Tibial artery (tissue), 4 donors: ENCODE data around the gene HGF.

Experiments used
- DNase-seq, 2 donors: peaks; one replicate each; pipeline ENCODE4 v3.0.0-alpha.2; 2019
- H3K27ac ChIP-seq, 2 donors: fragments of 200-600 bp; sonication (generic) in 1 of 2; 1 replicate in 1 of 2; 2 replicates in 1 of 2; pipeline ENCODE4 v1.5.1; 2018 to 2019; ENCODE audit warnings: mild to moderate bottlenecking in 1 of 2
- H3K27me3 ChIP-seq, 2 donors: fragments of 200-600 bp; sonication (generic) in 1 of 2; one replicate each; pipeline versions ENCODE4 v1.5.1 to v1.6.0; 2016 to 2019
- H3K36me3 ChIP-seq, 3 donors: fragments of 200-600 bp; sonication (generic) in 2 of 3; one replicate each; pipeline ENCODE4 v1.5.1; 2016 to 2019; ENCODE audit warnings: mild to moderate bottlenecking in 2 of 3
- H3K4me1 ChIP-seq, 4 donors: fragments of 200-600 bp; sonication (generic) in 2 of 4; 1 replicate in 3 of 4; 2 replicates in 1 of 4; pipeline ENCODE4 v1.5.1; 2016 to 2019
- H3K4me3 ChIP-seq, 2 donors: fragments of 200-600 bp; sonication (generic) in 1 of 2; 1 replicate in 1 of 2; 2 replicates in 1 of 2; pipeline ENCODE4 v1.5.1; 2018 to 2019; ENCODE audit warnings: mild to moderate bottlenecking in 2 of 2
- H3K9me3 ChIP-seq, 3 donors: fragments of 200-600 bp; sonication (generic) in 1 of 3; one replicate each; pipeline ENCODE4 v1.5.1; 2016 to 2019
- CTCF ChIP-seq, 2 experiments: fragments of 200-600 bp in 1 of 2; fragments of 450-650 bp in 1 of 2; IDR thresholded peaks; one replicate each; pipeline ENCODE4 v1.5.1; 2017 to 2019; ENCODE audit warnings: antibody characterized with exemption in 2 of 2, mild to moderate bottlenecking in 1 of 2, moderate library complexity in 1 of 2
- intact Hi-C: fragments of 100-400 bp; cut with DNase I; formaldehyde crosslinking; loops from one replicate; pipeline ENCODE4 v1.15.0; 2023; ENCODE audit warnings: low total_unique reads

Gene HGF

GRCh38 chr7:81770728-81771223 is 929 bp upstream of the HGF start:
- intact Hi-C loops = no loop called here
- Histone ChIP-seq H3K27me3 (no peaks in the 10 kb centered on the region), H3K36me3 (no peaks in the 10 kb centered on the region), H3K27ac (peak overlapping the region; percentile 70 to 71), H3K9me3 (no peaks in the 10 kb centered on the region), H3K4me3 (peak overlapping the region; percentile 52 to 56), H3K4me1 (peaks cover 0 to 40% (median 7%) of the 10 kb centered on the region in 4 donors)
- no peak for TF ChIP-seq CTCF (IDR thresholded peaks at IDR 0.05)
- DNase-seq = no peak

GRCh38 chr7:81768951-81769778 is 682 bp downstream of the HGF start:
- Histone ChIP-seq H3K4me1 (peaks cover 0 to 50% (median 7%) of the 10 kb centered on the region in 4 donors), H3K9me3 (no peaks in the 10 kb centered on the region), H3K4me3 (peak overlapping the region; percentile 52 to 56), H3K27me3 (no peaks in the 10 kb centered on the region), H3K36me3 (no peaks in the 10 kb centered on the region), H3K27ac (peak overlapping the region; percentile 70 to 71)
- TF ChIP-seq CTCF (IDR thresholded peaks at IDR 0.05) = no peak
- intact Hi-C loops = no loop called here
- no peak for DNase-seq

- Histone ChIP-seq H3K27me3 (no peaks in the 10 kb centered on the region), H3K27ac (peak overlapping the region; percentile 70 to 71), H3K4me1 (peaks cover 0 to 63% (median 7%) of the 10 kb centered on the region in 4 donors), H3K9me3 (no peaks in the 10 kb centered on the region), H3K36me3 (no peaks in the 10 kb centered on the region), H3K4me3 (peak overlapping the region; percentile 52 to 56)
- intact Hi-C loops = no loop called here
- no peak for TF ChIP-seq CTCF (IDR thresholded peaks at IDR 0.05)
- DNase-seq = no peak
Measured at GRCh38 chr7:81767926-81768325, 1.9 kb downstream of the HGF start.

- no peak for TF ChIP-seq CTCF (IDR thresholded peaks at IDR 0.05)
- DNase-seq = no peak
- H3K27ac ChIP-seq = peak overlapping the region in 1 of 2 donors; percentile 25
- H3K4me3 ChIP-seq = no peak overlapping the region
- H3K4me1 ChIP-seq = peaks cover 0 to 52% (median 9%) of the 10 kb centered on the region in 4 donors
- intact Hi-C loops = no loop called here
- H3K36me3 ChIP-seq = peaks cover under 1 to 9% (median 3%) of the 10 kb centered on the region in 3 donors
- H3K27me3 ChIP-seq = no peaks in the 10 kb centered on the region
- no peaks in the 10 kb centered on the region for H3K9me3 ChIP-seq
Measured at GRCh38 chr7:81761821-81762220, 8.0 kb downstream of the HGF start.

GRCh38 chr7:81761031-81761430 is 8.8 kb downstream of the HGF start:
- Histone ChIP-seq H3K27me3 (no peaks in the 10 kb centered on the region), H3K4me3 (no peak overlapping the region), H3K27ac (no peak overlapping the region), H3K36me3 (peaks cover 7 to 14% (median 8%) of the 10 kb centered on the region in 3 donors), H3K9me3 (no peaks in the 10 kb centered on the region), H3K4me1 (peaks cover 0 to 44% (median 8%) of the 10 kb centered on the region in 4 donors)
- no peak for DNase-seq
- intact Hi-C loops = no loop called here
- no peak for TF ChIP-seq CTCF (IDR thresholded peaks at IDR 0.05)
